ENCODE measurements around the gene ANKRD2. TPM values are rescaled to one million over a fixed set of nuclear protein-coding genes. Genes with fewer than 3 reads are reported as not detected.
"Not testable (repeated sequence)": the region's sequence is repeated elsewhere in the genome, so short reads cannot be mapped to it uniquely, and the experiment has no call there.

Gene ANKRD2
- total and polyA plus RNA-seq, 4 donors: 1.2 to 3.1 (median 3.0) TPM; not detected in 1

DNA sequence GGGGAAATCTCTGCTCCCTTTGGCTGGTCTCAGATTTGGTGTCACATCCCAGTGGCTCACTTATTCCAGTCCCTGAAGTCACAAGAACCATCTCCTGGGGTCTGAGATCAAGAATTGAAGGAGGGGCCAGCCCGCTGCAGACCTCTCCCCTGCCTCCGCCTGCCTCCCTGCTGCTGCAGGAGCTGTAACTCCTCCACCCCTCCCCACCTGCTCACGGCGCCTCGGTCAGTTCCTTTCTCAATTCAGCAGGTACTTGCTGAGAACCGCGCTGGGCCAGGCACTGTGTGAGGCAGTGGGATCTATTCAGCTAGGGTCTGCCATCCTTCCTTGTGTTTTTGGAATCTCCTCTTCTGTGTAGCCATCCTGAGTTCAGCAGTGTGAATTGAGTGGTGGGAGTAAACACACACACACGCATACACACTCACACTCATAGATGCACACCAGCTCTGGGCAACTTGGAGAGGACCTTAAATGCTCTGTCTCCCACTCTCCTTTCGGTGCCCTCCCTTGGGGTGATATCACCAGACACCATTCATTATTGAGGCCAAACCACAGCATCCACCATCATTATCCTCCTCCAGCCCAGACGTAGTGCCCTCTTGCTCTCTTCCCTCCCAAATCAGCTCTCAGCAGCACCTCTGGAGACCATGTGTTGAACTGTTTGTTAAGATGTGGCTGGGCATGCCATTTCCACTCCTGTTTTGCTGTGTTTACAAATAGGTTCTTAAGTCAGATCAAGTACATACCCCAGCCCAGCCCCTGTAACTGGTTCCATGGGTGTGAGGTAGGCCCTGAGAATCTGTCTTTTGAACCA, 22.0 kb upstream of the ANKRD2 start:
- Histone ChIP-seq H3K9ac (ENCODE audit: insufficient read depth in 1 of 2, low read length in 2 of 2) (no peak overlapping the region), H3K27ac (ENCODE audit: low read depth in 1 of 2, low read length in 1 of 2) (peak overlapping the region in 1 of 2 donors; percentile 35), H3K27me3 (ENCODE audit: control insufficient read depth in 3 of 3, insufficient read depth in 3 of 3, low read length in 2 of 3) (no peaks in the 10 kb centered on the region), H3K4me1 (ENCODE audit: control insufficient read depth in 5 of 5, insufficient read depth in 5 of 5, low read length in 5 of 5) (peaks cover 0 to 10% (median 6%) of the 10 kb centered on the region in 5 donors), H3K36me3 (ENCODE audit: control insufficient read depth in 4 of 4, insufficient read depth in 4 of 4, low read length in 4 of 4) (no peaks in the 10 kb centered on the region), H3K4me3 (no peak overlapping the region), H3K9me3 (ENCODE audit: control insufficient read depth in 4 of 4, insufficient read depth in 3 of 4, low read length in 3 of 4) (no peaks in the 10 kb centered on the region)
- WGBS, 2 donors: 81 to 87% methylated on average over 10 of the region's 10 CpGs
- DNase-seq: no peak
- no peak for ATAC-seq (ENCODE audit: insufficient read depth, low FRiP score)
- TF ChIP-seq, protein P1, sequence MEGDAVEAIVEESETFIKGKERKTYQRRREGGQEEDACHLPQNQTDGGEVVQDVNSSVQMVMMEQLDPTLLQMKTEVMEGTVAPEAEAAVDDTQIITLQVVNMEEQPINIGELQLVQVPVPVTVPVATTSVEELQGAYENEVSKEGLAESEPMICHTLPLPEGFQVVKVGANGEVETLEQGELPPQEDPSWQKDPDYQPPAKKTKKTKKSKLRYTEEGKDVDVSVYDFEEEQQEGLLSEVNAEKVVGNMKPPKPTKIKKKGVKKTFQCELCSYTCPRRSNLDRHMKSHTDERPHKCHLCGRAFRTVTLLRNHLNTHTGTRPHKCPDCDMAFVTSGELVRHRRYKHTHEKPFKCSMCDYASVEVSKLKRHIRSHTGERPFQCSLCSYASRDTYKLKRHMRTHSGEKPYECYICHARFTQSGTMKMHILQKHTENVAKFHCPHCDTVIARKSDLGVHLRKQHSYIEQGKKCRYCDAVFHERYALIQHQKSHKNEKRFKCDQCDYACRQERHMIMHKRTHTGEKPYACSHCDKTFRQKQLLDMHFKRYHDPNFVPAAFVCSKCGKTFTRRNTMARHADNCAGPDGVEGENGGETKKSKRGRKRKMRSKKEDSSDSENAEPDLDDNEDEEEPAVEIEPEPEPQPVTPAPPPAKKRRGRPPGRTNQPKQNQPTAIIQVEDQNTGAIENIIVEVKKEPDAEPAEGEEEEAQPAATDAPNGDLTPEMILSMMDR (IDR thresholded peaks at IDR 0.05; ENCODE audit: control extremely low read depth, extremely low read depth): no peak

DNA sequence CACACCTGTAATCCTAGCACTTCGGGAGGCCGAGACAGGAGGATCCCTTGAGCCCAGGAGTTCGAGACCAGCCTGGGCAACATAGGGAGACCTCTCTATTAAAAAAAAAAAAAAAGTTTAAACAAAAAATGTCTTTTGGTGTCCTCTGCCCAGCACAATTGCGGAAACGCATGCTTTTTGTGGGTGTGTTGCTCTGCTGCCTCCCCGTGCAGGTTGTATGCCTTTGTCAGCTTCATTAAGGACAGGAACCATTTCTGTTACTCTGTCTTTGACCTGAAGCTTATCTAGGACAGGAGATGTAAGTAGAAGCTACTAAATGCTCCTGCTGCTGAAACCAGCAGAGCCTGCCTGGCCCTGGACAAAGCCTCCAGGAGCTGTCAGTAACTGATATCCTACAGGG, 21.3 kb upstream of the ANKRD2 start:
- H3K9me3 ChIP-seq (ENCODE audit: control insufficient read depth in 4 of 4, insufficient read depth in 3 of 4, low read length in 3 of 4): no peaks in the 10 kb centered on the region
- no peak overlapping the region for H3K27ac ChIP-seq (ENCODE audit: low read depth in 1 of 2, low read length in 1 of 2)
- H3K4me1 ChIP-seq (ENCODE audit: control insufficient read depth in 5 of 5, insufficient read depth in 5 of 5, low read length in 5 of 5): peaks cover 0 to 10% (median 6%) of the 10 kb centered on the region in 5 donors
- DNase-seq: no peak
- WGBS, 2 donors: 84 to 97% methylated on average over 6 of the region's 6 CpGs
- H3K36me3 ChIP-seq (ENCODE audit: control insufficient read depth in 4 of 4, insufficient read depth in 4 of 4, low read length in 4 of 4): no peaks in the 10 kb centered on the region
- no peak for ATAC-seq (ENCODE audit: insufficient read depth, low FRiP score)
- H3K9ac ChIP-seq (ENCODE audit: insufficient read depth in 1 of 2, low read length in 2 of 2): no peak overlapping the region
- H3K27me3 ChIP-seq (ENCODE audit: control insufficient read depth in 3 of 3, insufficient read depth in 3 of 3, low read length in 2 of 3): no peaks in the 10 kb centered on the region
- TF ChIP-seq, protein P1 (IDR thresholded peaks at IDR 0.05; ENCODE audit: control extremely low read depth, extremely low read depth): no peak
- H3K4me3 ChIP-seq: no peak overlapping the region

DNA sequence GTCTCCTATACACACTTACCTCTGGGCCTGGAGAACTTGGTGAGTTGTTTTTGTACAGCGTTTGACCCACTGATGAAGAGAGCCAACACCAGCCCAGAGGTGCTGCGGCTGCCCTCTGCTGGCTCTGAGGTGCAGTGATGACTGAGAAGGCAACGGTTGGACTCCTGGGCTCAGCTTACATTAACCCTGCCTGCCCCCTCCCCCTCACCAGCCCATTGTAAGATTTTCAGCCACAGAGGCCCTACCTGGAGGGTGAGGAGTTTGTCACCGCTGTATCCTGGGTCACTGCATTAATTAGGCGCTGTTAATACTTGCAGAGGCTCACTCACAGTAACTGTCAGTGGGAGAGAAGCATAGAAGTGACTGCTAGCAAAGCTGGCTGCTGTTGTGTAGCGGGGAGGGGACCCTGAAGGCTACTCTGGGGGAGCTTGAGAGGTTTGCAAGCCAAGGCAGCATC, 19.0 kb upstream of the ANKRD2 start:
- no peaks in the 10 kb centered on the region for H3K36me3 ChIP-seq (ENCODE audit: control insufficient read depth in 4 of 4, insufficient read depth in 4 of 4, low read length in 4 of 4)
- TF ChIP-seq, protein P1 (IDR thresholded peaks at IDR 0.05; ENCODE audit: control extremely low read depth, extremely low read depth): peak; percentile 2
- peak; percentile 94 for ATAC-seq (ENCODE audit: insufficient read depth, low FRiP score)
- peak overlapping the region in 1 of 2 donors; percentile 15 for H3K27ac ChIP-seq (ENCODE audit: low read depth in 1 of 2, low read length in 1 of 2)
- H3K4me3 ChIP-seq: no peak overlapping the region
- no peak overlapping the region for H3K9ac ChIP-seq (ENCODE audit: insufficient read depth in 1 of 2, low read length in 2 of 2)
- peak; percentile 54 to 62 (median 56) for DNase-seq
- H3K27me3 ChIP-seq (ENCODE audit: control insufficient read depth in 3 of 3, insufficient read depth in 3 of 3, low read length in 2 of 3): no peaks in the 10 kb centered on the region
- H3K9me3 ChIP-seq (ENCODE audit: control insufficient read depth in 4 of 4, insufficient read depth in 3 of 4, low read length in 3 of 4): no peaks in the 10 kb centered on the region
- 22% methylated on average over 6 of the region's 6 CpGs for WGBS, 2 donors
- peaks cover 0 to 10% (median 6%) of the 10 kb centered on the region in 5 donors for H3K4me1 ChIP-seq (ENCODE audit: control insufficient read depth in 5 of 5, insufficient read depth in 5 of 5, low read length in 5 of 5)

DNA sequence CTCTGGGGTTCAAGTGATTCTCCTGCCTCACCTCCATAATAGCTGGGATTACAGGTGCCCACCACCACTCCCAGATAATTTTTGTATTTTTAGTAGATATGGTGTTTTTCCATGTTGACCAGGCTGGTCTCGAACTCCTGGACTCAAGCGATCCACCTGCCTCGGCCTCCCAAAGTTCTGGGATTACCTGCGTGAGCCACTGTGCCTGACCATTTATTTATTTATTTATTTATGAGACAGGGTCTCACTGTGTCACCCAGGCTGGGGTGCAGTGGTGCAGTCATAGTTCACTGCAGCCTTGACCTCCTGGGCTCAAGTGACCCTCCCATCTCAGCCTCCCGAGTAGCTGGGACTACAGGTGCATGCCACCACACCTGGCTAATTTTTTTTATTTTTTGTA, 18.2 kb upstream of the ANKRD2 start:
- H3K4me3 ChIP-seq; H3K4me1 ChIP-seq (ENCODE audit: control insufficient read depth in 5 of 5, insufficient read depth in 5 of 5, low read length in 5 of 5); H3K9ac ChIP-seq (ENCODE audit: insufficient read depth in 1 of 2, low read length in 2 of 2); H3K9me3 ChIP-seq (ENCODE audit: control insufficient read depth in 4 of 4, insufficient read depth in 3 of 4, low read length in 3 of 4); H3K27ac ChIP-seq (ENCODE audit: low read depth in 1 of 2, low read length in 1 of 2); ATAC-seq (ENCODE audit: insufficient read depth, low FRiP score); H3K36me3 ChIP-seq (ENCODE audit: control insufficient read depth in 4 of 4, insufficient read depth in 4 of 4, low read length in 4 of 4); H3K27me3 ChIP-seq (ENCODE audit: control insufficient read depth in 3 of 3, insufficient read depth in 3 of 3, low read length in 2 of 3); DNase-seq: not testable (repeated sequence)
- 98% methylated on average over 5 of the region's 5 CpGs for WGBS, 2 donors

DNA sequence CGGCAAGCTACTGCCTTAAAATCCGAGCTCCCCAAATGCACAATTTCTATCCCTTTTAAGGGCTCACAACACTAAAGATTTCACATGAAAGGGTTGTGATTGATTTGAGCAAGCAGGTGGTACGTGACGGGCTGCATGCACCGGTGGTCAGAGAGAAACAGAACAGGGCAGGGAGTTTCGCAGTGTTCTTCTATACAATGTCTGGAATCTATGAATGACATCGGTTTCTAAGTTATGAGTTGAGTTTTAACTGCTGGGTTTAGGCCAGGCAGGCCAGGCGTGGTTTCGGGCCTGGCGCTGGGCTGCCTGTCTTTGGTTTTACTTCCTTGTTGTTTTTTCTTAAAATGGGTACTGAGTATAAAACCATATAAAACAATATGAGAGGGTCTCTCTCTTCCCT, 17.0 kb upstream of the ANKRD2 start:
- not testable (repeated sequence) for H3K4me1 ChIP-seq (ENCODE audit: control insufficient read depth in 5 of 5, insufficient read depth in 5 of 5, low read length in 5 of 5); ATAC-seq (ENCODE audit: insufficient read depth, low FRiP score); H3K4me3 ChIP-seq; DNase-seq; H3K9me3 ChIP-seq (ENCODE audit: control insufficient read depth in 4 of 4, insufficient read depth in 3 of 4, low read length in 3 of 4); H3K36me3 ChIP-seq (ENCODE audit: control insufficient read depth in 4 of 4, insufficient read depth in 4 of 4, low read length in 4 of 4); H3K27me3 ChIP-seq (ENCODE audit: control insufficient read depth in 3 of 3, insufficient read depth in 3 of 3, low read length in 2 of 3); H3K27ac ChIP-seq (ENCODE audit: low read depth in 1 of 2, low read length in 1 of 2); H3K9ac ChIP-seq (ENCODE audit: insufficient read depth in 1 of 2, low read length in 2 of 2)
- WGBS, 2 donors: 84 to 97% methylated on average over 10 of the region's 10 CpGs

DNA sequence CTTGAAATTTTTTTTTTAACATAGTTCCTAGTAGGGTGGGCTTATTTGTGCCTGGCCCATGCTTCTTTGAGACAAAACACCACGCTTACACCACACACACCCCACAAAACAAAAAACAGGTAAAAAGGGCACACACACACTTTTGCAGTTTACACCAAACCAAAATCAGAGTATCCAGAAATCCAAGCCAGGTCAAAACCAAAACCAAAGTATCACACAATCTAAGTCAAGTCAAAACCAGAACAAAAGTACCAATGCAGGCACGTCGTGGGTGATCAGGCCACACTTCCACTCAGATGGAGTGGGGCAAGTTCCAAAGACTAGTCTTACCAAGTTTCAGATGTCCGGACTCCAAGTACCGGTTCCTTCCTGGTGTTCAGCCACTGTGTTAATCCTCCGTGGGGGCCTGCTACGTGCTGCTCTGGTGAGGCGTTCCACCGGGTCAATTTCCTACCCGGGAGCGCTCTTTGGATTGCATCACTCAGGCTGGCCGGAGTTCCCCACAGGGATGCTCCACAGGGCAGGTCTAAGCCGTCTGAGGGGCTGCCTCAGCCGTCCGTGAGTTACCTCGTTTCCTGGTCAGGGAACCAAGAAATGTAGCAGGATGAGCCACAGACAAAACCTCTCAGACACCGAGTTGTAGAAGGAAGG, 11.7 kb upstream of the ANKRD2 start:
- not testable (repeated sequence) for H3K4me3 ChIP-seq; H3K9me3 ChIP-seq (ENCODE audit: control insufficient read depth in 4 of 4, insufficient read depth in 3 of 4, low read length in 3 of 4); H3K27ac ChIP-seq (ENCODE audit: low read depth in 1 of 2, low read length in 1 of 2); H3K4me1 ChIP-seq (ENCODE audit: control insufficient read depth in 5 of 5, insufficient read depth in 5 of 5, low read length in 5 of 5); H3K27me3 ChIP-seq (ENCODE audit: control insufficient read depth in 3 of 3, insufficient read depth in 3 of 3, low read length in 2 of 3); H3K36me3 ChIP-seq (ENCODE audit: control insufficient read depth in 4 of 4, insufficient read depth in 4 of 4, low read length in 4 of 4); DNase-seq; H3K9ac ChIP-seq (ENCODE audit: insufficient read depth in 1 of 2, low read length in 2 of 2); ATAC-seq (ENCODE audit: insufficient read depth, low FRiP score)
- WGBS, 2 donors: 85 to 90% methylated on average over 17 of the region's 17 CpGs
